Stimulated activated CD4-positive, alpha-beta T cell treated with anti-CD3 and anti-CD28 coated beads, Interleukin-15, amount 100 ng/mL, for 24 hours (primary cell): ENCODE results near the gene RARA.
"Not testable (repeated sequence)": the region's sequence is repeated elsewhere in the genome, so short reads cannot be mapped to it uniquely, and the experiment has no call there.

ENCODE experiments used
- DNase-seq: peaks from one replicate; pipeline ENCODE4 v3.0.0-alpha.2; 2020

Gene RARA

DNA sequence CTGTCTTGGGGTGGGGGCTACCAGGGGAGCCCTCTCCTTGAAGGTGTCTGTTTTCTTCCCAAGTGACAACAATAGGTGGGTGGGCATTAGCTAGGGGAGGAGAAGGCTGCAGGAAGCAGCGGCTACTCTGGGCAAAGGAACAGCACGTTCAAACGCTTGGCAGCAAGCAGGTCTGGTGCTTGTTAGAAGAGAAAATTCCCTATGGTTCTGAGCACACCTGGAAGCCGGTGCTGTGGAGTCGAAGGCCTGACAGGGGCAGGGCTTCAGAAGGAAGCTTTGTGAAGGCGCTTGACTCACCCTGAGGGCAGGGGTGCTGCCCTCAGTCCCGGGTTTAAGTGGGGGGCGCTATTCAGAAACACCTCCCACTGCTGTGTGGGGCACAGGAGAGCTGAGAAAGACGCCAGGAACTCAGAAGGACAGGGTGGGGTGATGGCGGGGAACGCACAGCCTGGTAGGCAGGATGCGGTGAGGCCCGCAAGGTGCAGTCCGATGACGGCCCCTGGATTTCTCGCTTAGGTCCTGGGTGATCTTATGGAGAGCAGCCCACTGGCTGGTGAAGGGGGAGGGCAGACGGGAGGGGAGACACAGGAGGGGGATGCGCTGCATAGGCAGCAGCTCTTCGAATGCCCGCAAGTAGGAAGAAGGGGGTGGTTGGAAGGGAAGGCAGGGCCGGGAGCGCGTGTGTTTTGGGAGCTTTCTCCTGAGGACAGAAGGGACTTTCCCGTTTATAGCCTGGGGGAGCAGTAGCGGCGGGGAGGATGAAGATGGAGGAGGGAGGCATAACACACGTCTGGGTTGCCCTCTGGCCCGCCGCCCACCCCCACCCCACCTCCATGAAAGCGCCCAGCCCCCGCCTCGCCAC lies 52.3 kb downstream of the RARA start:
- DNase-seq = no peak

DNA sequence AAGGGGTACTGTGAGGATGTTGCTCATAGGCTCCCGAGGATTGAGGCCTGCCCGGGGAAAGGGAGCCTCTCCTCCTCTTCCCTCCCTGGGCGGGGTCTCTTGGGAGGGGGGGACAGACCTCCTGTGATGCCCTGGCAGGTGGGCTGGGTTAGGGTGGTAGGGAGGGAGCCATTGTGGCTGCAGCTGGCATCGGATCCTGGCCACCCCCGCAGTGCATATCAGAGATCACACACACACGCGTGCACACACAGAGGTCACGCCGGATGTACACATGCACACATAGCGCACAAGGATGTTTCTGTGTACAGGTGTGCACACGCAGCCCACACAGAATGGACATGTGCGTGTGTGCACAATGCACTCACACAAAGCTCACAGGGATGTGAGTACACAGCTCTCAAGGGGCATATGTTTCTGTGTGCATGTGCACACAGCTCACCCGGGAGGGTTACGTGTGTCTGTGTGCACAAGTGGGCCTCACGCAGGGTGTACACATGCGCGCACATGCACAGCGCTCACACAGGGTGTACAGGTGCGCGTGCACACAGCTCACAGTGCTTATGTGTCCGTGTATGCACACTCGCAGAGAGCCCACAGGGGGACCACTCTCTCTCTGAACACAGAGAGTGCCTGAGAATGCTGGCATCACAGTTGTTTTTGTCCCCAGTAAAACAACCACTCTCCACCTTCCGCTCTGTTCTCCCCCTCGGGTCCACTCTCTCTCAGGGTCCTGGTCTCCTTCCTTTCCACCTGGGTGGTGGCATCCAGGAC lies 53.1 kb downstream of the RARA start:
- DNase-seq = no peak

DNA sequence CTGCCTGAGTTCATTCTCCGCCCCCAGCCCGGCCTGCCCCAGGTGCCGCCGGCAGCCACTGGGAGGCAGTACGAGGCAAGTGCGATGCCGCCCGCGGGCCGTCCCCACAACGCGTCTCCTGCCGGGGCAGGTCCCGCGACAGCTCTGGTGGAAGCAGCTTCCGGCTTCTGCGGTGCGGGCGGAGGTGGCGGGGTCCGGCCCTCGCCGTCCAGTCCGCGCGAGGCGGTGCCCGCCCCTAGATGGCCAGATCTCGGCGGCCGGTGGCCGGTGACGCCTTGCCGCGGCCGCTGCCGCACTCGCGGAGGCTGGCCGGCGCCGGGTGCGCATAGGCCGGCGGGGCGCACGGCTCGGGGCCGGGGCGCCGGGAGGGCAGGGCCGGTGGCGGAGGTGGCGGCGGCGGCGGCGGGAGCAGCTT lies 53.7 kb downstream of the RARA start:
- peak; percentile 94 for DNase-seq

DNA sequence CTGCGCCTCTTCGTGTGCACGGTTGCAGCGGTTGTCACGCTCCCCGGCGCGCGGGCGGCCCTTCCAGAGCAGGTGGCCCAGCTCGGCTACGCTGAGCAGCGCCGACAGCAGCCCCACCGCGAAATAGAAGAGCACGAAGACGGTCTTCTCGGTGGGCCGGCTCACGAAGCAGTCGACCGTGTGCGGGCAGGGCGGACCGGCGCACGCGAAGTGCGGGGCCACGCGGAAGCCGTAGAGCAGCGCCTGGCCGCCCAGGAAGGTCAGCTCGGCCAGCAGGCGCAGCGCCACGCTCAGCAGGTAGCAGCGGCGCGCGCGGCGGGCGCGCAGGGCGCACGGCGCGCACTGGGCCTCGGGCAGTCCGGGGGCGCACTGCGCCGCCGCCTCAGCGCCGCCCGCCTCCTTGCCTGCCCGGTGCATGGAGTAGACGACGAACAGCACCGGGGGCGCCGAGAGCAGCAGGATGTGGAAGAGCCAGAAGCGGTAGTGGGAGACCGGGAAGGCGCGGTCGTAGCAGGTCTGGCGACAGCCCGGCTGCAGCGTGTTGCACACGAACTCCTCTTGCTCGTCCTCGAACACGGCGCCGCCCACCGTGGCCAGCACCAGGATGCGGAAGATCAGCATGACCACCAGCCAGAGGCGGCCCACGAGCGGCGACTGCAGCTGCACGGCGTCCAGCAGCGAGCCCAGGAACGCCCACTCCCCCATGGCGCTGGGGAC lies 54.3 kb downstream of the RARA start:
- peak; percentile 54 for DNase-seq

DNA sequence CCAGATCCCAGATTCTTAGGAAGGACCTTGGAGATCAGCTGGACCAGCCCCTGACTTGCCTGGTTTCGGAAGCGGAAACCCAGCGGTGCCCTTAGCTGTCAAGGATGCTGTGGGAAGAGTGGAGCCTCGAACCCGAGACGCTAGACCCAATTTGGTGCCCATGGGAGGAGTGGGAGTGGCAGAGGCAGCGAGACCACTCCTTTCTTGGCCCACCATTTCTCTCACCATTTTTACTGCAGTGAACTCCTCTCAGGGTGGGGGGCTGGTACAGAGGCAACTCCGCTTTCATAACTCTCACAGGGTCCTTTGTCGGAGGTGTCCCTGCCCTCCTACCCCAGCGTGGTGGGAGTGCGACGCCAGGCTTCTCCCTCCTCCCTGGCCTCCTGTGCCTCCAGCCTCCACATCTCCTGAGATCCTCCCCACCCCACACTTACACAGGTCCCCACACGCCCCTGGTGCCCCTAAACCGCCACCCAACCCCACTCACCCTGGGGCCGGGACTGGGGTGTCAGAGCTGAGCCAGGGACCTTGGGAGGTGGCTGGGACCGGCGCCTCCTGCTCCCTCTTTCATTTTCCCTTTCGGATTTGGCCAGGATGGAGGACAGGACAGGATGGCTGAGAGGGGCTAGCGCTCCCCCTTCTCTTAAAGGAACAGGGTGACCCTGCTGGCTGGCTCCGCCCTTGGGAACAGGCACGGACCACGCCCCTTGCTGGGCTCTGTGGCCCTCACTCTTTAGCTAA lies 55.3 kb downstream of the RARA start, which contains the start of gene GJD3:
TSS of gene GJD3 (minus strand) at position 617 of the 741 bp plus-strand sequence. CDS start 922 bp downstream, outside the sequence.
- no peak for DNase-seq

DNA sequence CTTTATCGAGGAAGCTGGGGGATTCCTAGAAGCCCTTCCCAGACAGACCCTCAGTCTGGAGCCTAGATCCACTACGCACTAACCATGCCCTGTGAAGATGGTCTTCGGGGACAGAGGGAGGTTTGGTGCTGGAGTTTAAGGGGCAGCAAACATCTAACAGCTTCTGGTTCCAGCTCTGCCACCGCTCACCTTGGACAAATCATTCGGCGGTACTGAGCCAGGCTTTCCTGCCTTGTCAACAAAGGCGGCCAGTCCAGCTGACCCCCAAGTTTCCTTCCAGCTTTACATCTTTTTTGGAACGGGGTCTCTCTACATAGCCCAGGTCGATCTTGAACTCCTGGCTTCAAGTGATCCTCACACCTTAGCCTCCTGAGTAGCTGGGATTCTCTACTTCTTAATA lies 55.9 kb downstream of the RARA start:
- no peak for DNase-seq

DNA sequence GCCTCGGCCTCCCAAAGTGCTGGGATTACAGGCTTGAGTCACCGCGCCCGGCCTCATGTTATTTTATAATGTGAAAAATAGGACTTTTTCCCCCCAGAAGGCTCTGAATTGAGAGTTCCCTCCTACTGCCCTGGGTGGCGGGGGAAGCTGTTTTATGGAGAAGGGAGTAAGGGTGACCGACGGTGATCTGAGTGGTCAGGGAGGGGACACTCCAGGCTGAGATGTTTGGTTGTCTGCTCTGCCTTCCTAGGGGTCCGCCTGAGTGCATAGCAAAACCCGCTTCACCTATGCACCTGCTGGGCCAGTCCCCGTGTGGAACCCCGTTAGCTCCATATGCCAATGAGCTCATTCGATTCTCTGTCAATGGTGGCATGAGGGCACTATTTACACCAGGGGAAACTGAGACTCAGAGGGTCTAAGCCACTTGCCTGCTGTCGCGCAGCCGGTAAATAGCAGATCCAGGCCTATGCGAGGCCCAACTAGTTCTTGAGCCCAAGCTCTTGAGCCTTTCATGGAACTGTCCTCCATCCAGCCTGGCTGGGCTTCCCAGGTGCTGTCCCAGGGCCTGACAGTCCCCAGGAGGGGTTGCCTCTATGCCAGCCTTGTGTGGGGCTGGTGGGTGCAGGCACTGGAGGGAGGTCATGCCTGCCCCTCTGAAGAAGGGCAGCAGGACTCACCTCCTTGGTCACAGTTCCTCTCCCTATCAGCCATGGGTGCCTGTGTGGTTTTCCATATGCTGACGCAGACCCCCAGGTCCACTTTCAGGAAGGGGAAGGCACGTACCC lies 57.3 kb downstream of the RARA start:
- DNase-seq = no peak

DNA sequence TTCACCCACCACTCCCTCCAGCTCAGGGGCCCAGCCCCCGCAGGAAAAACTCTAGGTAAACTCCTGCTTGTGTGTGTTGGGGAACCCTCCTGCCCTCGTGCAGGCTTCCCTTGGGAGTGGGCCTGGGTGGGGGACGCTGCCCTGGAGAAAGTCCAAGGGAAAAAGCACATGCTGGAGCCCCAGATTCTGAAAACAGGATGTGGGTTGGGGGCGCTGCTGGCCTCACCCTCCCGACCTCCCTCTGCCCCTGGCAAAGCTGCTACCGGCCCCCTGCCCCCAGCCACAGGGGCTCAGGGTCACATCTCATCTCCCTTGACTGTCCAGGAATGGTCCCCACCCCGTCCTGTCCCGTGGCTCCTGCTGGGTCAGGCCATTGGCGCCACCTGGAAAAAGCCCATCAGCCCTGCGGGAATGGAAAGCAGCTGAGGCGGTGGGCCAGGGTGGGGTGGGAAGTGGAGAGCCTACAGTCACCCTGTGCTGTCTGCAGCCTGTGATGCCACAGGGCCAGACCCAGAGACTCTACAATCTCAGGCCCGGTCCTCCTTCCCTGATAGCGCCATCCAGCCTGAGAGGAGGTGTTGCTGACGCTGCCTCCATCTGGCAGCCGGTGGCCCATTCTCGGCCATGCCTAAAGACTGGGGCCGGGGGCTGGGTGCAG lies 58.0 kb downstream of the RARA start:
- no peak for DNase-seq

DNA sequence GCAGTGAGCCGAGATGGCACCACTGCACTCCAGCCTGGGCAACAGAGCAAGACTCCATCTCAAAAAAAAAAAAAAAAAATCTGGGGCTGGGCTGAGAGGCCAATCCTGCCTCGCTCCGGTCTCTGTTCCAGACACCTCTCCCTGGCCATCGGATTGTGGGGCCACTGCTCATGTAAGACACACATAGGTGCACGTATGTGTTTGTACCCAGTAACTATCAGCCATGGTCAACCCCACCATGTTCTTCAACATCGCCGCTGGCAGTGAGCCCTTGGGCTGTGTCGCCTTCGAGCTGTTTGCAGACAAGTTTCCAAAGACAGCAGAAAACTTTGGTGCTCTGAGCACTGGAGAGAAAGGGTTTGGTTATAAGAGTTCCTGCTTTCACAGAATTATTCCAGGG lies 58.7 kb downstream of the RARA start:
- not testable (repeated sequence) for DNase-seq

DNA sequence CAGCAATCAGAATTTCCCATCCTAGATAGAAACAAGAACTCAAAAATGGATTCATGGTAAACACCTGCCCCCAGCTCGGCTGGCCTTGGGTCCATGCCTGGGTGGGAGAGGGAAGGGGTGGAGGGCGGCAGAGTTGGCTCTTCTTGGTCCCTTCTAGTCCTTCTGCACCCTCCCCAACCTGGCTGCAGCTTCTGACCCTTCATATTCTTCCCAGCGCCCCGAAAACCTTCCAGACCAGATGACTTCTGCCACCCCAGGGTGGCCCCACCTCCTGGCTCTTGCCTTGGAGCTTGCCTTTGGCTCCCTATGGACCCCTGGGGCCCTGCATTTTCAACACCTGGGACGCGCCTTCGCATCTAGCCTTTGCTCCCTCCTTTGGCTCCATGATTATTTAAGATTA lies 60.9 kb downstream of the RARA start:
- DNase-seq = no peak

DNA sequence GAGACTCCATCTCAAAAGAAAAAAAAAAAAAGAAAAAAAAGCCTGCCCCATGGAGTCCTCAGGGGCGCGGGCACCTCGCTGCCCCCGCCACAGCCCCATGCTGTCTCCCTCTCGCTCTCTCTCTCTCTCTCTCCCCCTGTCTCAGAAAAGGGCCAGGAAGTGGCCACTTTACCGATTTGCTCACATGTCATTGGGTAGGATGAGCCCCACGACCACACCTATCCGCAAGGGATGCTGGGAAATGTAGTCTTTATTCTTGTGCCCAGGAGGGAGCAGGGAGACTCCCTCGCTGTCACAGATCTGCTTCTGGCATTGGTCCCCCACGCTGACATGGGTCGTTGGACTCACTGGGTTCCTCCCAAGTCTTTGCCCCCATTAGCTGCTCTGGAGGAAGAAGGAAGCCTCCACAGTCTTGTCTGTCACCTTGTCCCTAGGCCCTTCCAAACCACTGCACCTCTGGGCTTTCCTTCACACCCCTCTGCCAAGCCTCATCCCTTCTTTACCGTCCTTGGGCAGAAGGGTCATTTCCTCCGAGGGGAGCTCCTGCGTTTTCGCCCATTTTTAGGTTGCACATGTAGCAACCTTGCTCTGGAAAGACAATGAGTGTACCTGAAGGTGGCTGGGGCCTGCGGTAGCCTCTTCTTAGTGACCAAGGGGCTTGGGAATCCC lies 62.4 kb downstream of the RARA start:
- peak; percentile 37 for DNase-seq

DNA sequence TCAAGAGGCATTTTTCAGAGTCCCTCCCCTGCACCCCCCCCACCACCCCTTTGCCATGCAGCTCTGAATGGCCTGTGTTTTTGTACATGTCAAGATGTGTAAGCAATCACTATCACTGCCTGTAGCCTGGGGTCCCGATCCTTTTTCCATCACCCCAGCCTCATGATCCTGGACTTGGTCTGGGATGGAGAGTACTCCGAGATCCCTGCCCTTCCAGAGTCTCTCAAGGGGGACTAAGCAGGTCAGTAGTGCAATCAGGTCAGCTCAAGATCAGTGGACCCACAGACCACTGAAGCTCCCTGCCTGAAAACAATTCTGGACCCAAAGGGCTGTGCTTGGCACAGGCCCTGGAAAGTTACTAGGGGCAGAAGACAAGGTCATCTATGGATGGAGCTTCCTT lies 63.1 kb downstream of the RARA start:
- no peak for DNase-seq

DNA sequence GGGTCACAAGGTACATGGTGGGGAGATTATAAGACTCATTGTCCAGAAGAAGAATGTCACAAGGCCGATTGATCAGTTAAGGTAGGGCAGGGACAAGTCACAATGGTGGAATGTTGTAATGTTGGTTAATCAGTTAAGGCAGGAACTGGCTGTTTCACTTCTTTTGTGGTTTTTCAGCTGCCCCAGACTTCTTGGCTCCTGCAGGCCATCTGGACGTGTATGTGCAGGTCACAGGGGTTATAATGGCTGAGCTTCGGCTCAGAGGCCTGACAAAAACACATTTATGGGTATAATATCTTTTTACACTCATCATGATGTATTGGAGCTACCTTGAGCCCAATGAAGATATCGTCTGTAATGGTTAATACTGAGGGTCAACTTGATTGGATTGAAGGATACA lies 63.7 kb downstream of the RARA start:
- DNase-seq = not testable (repeated sequence)

DNA sequence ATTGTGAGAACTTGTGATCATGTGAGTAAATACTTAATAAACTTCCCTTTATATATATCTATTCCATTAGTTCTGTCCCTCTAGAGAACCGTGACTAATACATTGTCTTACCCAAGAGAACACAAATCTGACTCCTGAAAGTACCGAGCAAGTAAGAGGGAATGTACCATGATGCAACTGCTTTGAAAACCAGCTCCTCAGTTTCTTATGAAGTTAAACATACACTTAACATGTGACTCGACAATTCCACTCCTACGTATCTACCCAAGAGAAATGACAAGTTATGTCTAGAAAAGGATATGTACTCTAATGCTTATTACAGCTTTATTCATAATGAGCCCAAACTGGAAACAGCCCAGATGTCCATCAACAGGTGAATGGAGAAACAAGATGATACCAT lies 64.3 kb downstream of the RARA start:
- no peak for DNase-seq

DNA sequence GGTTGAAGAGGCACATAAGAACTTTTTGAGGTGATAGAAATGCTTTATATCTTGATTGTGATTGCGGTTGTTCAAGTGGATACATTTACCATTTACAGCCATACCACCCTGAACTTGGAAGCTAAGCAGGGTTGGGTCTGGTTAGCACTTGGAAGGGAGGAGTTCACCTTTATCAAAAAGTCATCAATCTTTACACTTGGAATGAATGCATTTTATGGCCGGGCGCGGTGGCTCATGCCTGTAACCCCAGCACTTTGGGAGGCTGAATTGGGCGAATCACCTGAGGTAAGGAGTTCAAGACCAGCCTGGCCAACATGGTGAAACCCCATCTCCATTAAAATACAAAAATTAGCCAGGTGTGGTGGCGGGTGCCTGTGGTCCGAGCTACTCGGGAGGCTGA lies 65.0 kb downstream of the RARA start:
- DNase-seq = no peak

DNA sequence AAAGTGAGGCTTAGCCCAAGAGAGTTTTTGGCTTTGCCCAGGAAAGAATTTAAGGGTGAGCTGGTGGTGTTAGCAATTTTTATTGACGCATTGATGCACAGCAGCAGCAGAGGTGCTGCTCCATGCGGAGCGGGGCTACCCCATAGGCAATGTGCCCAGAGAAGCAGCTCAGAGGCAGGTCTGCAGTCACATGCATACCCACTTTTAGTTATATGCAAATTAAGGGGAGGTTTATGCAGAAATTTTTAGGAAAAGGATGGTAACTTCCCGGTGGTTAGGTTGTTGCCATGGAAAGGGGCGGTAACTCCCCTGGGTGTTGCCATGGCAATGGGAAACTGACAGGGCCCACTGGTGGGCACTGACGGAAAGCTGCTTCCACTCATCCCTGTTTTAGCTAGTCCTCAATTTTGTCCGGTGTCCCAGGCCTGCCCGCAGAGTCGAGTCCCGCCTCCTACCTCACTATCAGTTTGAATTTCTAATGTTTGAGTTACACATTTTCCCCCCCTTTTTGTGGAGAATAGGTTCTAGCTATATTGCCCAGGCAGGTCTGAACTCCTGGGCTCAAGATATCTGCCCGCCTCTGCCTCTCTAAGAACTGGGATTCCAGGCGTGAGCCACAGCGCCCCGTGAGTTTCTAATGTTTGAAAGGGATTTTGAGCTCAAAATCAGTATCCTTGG lies 66.0 kb downstream of the RARA start:
- no peak for DNase-seq

DNA sequence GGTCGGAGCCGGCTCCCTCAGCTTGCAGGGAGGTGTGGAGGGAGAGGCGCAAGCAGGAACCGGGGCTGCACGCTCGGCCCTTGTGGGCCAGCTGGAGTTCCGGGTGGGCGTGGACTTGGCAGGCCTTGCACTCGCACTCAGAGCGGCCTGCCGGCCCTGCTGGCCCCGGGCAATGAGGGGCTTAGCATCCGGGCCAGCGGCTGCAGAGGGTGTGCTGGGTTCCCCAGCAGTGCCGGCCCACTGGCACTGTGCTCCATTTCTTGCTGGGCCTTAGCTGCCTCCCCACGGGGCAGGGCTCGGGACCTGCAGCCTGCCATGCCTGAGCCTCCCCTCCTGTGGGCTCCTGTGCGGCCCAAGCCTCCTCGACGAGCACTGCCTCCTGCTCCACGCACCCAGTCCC lies 66.8 kb downstream of the RARA start:
- not testable (repeated sequence) for DNase-seq

DNA sequence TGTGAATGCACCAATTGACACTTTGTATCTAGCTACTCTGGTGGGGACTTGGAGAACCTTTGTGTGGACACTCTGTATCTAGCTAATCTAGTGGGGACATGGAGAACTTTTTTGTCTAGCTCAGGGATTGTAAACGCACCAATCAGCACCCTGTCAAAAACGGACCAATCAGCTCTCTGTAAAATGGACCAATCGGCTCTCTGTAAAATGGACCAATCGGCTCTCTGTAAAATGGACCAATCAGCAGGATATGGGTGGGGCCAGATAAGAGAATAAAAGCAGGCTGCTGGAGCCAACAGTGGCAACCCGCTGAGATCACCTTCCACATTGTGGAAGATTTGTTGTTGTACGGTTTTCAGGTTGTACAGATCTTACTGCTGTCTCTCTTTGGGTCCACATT lies 67.6 kb downstream of the RARA start:
- not testable (repeated sequence) for DNase-seq

DNA sequence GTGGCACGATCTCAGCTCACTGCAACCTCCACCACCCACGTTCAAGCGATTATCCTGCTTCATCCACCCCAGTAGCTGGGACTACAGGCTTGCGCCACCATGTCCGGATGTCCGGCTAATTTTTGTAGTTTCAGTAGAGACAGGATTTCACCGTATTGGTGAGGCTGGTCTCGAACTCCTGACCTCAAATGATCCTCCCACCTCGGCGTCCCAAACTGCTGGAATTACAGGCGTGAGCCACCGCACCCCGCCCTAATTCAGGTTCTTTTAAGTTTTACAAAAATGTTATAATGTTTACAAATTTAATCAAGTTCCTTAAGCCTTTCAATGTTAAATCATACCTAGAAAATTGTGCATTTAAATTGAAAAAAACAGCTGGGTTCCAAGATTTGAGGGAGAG lies 68.9 kb downstream of the RARA start:
- DNase-seq = no peak

DNA sequence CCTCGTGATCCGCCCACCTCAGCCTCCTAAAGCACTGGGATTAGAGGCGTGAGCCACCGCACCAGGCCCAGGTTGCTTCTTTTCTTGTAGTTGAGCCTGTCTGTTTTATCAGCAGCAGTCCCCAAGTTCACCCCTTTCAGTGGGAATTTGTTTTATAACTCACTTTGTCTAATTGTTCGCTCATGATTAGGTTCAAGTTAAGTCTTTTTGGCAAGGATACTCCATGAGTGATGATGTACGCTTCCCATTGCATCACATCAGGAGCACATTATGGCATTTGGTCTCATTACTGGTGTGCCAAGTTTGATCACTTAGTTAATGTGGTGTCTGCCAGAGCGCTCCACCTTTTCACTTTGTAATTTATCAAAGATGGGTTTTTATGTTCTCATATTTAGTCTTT lies 70.0 kb downstream of the RARA start:
- DNase-seq = no peak
